ENCODE measurements around the gene MYL12A. TPM values are rescaled to one million over a fixed set of nuclear protein-coding genes. Genes with fewer than 3 reads are reported as not detected.
"Not testable (repeated sequence)": the region's sequence is repeated elsewhere in the genome, so short reads cannot be mapped to it uniquely, and the experiment has no call there.

The MYL12A gene
- total RNA-seq, 1 donor from 2014 or later, result 396 TPM

GRCh38 chr18:3264362-3264761 is 16.8 kb downstream of the MYL12A start:
- no peak overlapping the region for H3K27ac Mint-ChIP-seq

DNA sequence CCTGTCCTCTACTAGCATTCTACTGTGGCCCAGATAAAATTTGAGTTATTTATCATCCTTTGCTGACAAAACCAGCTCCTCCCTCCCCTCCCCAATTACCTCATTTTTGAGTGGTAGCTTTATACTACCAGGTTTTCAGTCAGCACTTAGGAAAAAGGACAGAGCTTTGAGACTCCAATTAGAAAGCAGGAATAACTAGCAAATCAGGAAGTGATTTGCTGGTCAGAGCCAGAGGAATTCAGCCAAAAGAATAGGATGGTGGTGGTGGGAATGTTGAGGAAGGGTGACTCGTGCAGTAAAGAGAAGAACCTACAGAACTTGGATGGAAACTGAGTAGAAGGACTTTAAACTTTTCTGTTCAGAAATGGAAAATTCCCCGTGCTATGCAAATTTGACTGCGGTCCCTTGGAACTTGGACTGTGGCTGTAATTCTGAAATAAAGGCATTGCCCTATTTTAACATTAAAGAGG is 18.0 kb downstream of the MYL12A start:
- Mint-ChIP-seq H3K4me3 (ENCODE audit: low read depth) (no peak overlapping the region), H3K36me3 (ENCODE audit: low read depth) (peaks cover 28% of the 10 kb centered on the region), H3K9me3 (no peaks in the 10 kb centered on the region), H3K4me1 (ENCODE audit: low read depth) (peaks cover 68% of the 10 kb centered on the region), H3K27ac (no peak overlapping the region), H3K27me3 (ENCODE audit: low read depth) (no peaks in the 10 kb centered on the region)
- intact Hi-C loops (cut with micrococcal nuclease), result no loop called here
- DNase-seq (ENCODE audit: low spot score), result no peak

More at GRCh38 chr18:3264362-3264761, 16.8 kb downstream of the MYL12A start:
- Mint-ChIP-seq H3K27me3 (ENCODE audit: low read depth) (no peaks in the 10 kb centered on the region), H3K9me3 (no peaks in the 10 kb centered on the region), H3K4me3 (ENCODE audit: low read depth) (no peak overlapping the region), H3K4me1 (ENCODE audit: low read depth) (peaks cover 65% of the 10 kb centered on the region), H3K36me3 (ENCODE audit: low read depth) (peaks cover 26% of the 10 kb centered on the region)
- DNase-seq (ENCODE audit: low spot score), result no peak
- intact Hi-C loops (cut with micrococcal nuclease), result loop anchor here (5.0 kb wide), 2 partner anchors 398 to 692 kb away; partner anchors contain the start of genes METTL4 and NDC80

DNA sequence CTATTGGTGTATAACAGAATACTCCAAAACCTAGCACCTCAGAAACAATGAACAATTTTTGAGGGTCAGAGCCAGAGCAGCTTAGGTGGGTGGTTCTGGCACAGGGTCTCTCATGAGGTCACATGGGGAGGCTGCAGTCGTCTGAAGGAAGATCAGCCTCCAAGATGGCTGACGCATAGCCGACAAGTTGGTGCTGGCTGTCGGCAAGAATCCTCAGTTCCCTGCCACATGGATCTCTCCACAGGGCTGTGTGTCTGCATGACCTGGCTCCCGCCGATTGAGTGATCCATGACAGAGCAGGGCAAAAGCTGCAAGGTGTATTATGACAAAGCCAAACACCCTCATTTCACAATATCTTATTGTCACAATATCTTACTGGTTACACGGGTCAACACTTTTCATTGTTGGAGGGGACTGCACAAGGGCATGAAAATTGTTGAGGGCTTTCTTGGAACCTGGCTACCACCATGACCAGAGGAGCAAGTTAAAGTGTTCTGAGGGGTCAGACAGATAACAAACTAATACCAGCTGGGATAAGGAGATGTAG is 18.5 kb downstream of the MYL12A start:
- intact Hi-C loops (cut with micrococcal nuclease), result no loop called here
- Mint-ChIP-seq H3K36me3 (ENCODE audit: low read depth) (peaks cover 26% of the 10 kb centered on the region), H3K9me3 (no peaks in the 10 kb centered on the region), H3K27ac (no peak overlapping the region), H3K4me3 (ENCODE audit: low read depth) (no peak overlapping the region), H3K27me3 (ENCODE audit: low read depth) (no peaks in the 10 kb centered on the region), H3K4me1 (ENCODE audit: low read depth) (peaks cover 67% of the 10 kb centered on the region)
- DNase-seq (ENCODE audit: low spot score), result no peak

GRCh38 chr18:3268306-3268705 is 20.7 kb downstream of the MYL12A start:
- no peak overlapping the region for H3K27ac Mint-ChIP-seq
- H3K9me3 Mint-ChIP-seq, result no peaks in the 10 kb centered on the region
- H3K36me3 Mint-ChIP-seq (ENCODE audit: low read depth), result peaks cover 31% of the 10 kb centered on the region
- intact Hi-C loops (cut with micrococcal nuclease), result no loop called here
- peaks cover 70% of the 10 kb centered on the region for H3K4me1 Mint-ChIP-seq (ENCODE audit: low read depth)
- no peak overlapping the region for H3K4me3 Mint-ChIP-seq (ENCODE audit: low read depth)
- no peak for DNase-seq (ENCODE audit: low spot score)
- no peaks in the 10 kb centered on the region for H3K27me3 Mint-ChIP-seq (ENCODE audit: low read depth)

GRCh38 chr18:3269241-3269913 is 21.8 kb downstream of the MYL12A start:
- intact Hi-C loops (cut with micrococcal nuclease), result no loop called here
- Mint-ChIP-seq H3K27me3 (ENCODE audit: low read depth) (no peaks in the 10 kb centered on the region), H3K9me3 (no peaks in the 10 kb centered on the region), H3K4me3 (ENCODE audit: low read depth) (no peak overlapping the region), H3K27ac (peak overlapping the region; percentile 13), H3K4me1 (ENCODE audit: low read depth) (peaks cover 61% of the 10 kb centered on the region), H3K36me3 (ENCODE audit: low read depth) (peaks cover 42% of the 10 kb centered on the region)
- no peak for DNase-seq (ENCODE audit: low spot score)

GRCh38 chr18:3269914-3270299 is 22.3 kb downstream of the MYL12A start:
- Mint-ChIP-seq H3K27ac (no peak overlapping the region), H3K9me3 (no peaks in the 10 kb centered on the region), H3K27me3 (ENCODE audit: low read depth) (no peaks in the 10 kb centered on the region), H3K4me1 (ENCODE audit: low read depth) (peaks cover 57% of the 10 kb centered on the region), H3K36me3 (ENCODE audit: low read depth) (peaks cover 42% of the 10 kb centered on the region), H3K4me3 (ENCODE audit: low read depth) (no peak overlapping the region)
- intact Hi-C loops (cut with micrococcal nuclease), result no loop called here
- no peak for DNase-seq (ENCODE audit: low spot score)

GRCh38 chr18:3273042-3273441 is 25.4 kb downstream of the MYL12A start:
- Mint-ChIP-seq H3K4me3 (ENCODE audit: low read depth) (no peak overlapping the region), H3K27ac (no peak overlapping the region), H3K36me3 (ENCODE audit: low read depth) (peaks cover 53% of the 10 kb centered on the region), H3K4me1 (ENCODE audit: low read depth) (peaks cover 36% of the 10 kb centered on the region), H3K27me3 (ENCODE audit: low read depth) (no peaks in the 10 kb centered on the region), H3K9me3 (no peaks in the 10 kb centered on the region)
- DNase-seq (ENCODE audit: low spot score), result no peak
- intact Hi-C loops (cut with micrococcal nuclease), result no loop called here

GRCh38 chr18:3277643-3278213 is 30.1 kb downstream of the MYL12A start:
- Mint-ChIP-seq H3K36me3 (ENCODE audit: low read depth) (peaks cover 51% of the 10 kb centered on the region), H3K4me1 (ENCODE audit: low read depth) (peaks cover 11% of the 10 kb centered on the region)
- H3K27ac Mint-ChIP-seq; H3K9me3 Mint-ChIP-seq; H3K4me3 Mint-ChIP-seq (ENCODE audit: low read depth); H3K27me3 Mint-ChIP-seq (ENCODE audit: low read depth); intact Hi-C loops (cut with micrococcal nuclease); DNase-seq (ENCODE audit: low spot score): not testable (repeated sequence)

DNA sequence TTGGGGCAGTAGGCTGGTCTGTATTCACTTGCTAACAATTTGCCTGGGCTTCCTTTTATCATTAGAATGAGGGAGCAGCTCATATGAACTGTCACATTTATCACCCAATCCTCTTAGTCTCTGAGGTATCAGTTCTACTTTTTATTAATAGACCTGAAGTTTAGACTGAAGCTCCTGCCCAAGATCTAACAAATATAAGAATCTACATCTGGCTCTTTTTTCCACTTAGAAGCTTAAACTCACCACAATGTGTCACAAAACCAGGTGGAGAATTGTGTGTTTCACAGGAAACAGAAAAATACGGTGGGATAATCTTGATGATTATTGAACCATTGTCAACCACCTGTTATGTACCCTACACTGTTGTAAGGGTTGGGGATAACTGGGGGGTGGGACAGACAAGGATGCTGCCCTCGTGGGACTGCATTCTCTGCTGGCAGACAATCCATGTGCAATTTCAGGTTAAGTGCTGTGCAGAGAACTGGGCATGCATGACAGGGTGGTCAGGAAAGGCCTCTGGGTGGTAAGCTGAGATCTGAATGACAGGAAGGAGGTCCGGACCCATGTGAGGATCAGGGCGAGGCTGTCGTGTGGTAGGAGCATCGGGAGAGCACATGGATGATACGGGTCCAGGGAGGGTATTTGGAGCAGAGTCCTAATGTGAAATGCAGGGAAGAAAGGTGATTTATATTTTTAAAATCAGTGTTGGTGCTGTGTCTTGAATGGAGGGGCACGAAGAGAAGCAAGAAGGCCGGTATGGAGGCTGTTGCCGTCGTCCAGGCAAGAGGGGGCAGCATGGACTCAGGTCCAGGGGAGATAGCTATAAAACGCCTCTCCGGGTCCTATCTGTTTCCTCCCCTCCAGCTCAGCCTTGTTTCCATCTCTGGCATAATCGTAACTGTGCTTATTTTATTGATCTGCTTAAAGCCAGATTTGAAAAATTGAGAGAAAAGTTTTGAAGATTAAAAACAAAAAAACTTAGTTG is 31.9 kb downstream of the MYL12A start:
- H3K36me3 Mint-ChIP-seq (ENCODE audit: low read depth), result peaks cover 34% of the 10 kb centered on the region
- H3K4me3 Mint-ChIP-seq (ENCODE audit: low read depth), result no peak overlapping the region
- H3K9me3 Mint-ChIP-seq, result no peaks in the 10 kb centered on the region
- no peak for DNase-seq (ENCODE audit: low spot score)
- intact Hi-C loops (cut with micrococcal nuclease), result loop anchor here (2.0 to 10.0 kb wide), 5 partner anchors 17 to 715 kb away; no protein-coding TSS in a partner anchor
- peak overlapping the region; percentile 15 for H3K27ac Mint-ChIP-seq
- no peaks in the 10 kb centered on the region for H3K27me3 Mint-ChIP-seq (ENCODE audit: low read depth)
- peaks cover 8% of the 10 kb centered on the region for H3K4me1 Mint-ChIP-seq (ENCODE audit: low read depth)

DNA sequence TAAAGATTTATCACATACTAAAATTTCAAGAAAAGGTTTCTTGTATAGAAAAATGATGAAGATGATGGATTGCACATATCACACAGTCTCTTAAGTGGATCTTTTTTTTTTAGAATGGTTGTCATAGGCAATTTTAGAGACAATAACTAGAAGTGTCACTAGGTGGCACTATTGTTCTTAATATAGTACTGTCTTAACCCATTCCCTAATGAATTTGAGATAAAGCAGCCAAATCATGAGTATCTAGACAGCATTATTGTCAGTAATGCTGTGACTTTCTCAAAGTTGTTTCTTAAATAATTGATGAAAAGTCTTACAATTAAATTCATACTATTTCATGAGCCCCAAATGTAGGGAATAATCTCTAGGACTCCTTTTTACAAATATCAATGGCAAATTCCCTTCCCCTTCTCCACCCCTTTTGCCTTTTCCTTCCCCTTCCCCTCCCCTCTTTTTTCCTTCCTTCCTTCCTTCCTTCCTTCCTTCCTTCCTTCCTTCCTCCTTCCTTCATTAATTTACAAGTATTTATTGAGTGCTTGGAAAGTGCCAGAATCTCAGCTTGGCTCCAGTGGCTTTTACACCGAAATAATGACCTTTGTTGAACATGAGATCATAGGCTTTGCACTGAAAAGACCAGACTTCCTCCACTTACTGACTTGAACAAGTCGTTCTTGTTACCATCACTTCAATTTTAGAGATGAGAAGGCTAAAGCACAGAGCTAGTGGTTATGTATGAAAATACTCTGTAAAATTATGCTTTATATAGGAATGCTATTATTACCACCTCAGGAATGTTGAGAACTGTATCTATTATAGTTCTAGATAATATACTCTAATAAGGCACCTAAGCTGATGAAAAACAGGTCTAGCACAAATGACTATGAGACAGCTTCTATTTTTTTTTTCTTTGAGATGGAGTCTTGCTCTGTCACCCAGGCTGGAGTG is 34.1 kb downstream of the MYL12A start:
- intact Hi-C loops (cut with micrococcal nuclease), result loop anchor here (1.0 to 10.0 kb wide), 7 partner anchors 15 to 713 kb away; no protein-coding TSS in a partner anchor
- no peaks in the 10 kb centered on the region for H3K27me3 Mint-ChIP-seq (ENCODE audit: low read depth)
- H3K36me3 Mint-ChIP-seq (ENCODE audit: low read depth), result peaks cover 21% of the 10 kb centered on the region
- DNase-seq (ENCODE audit: low spot score), result no peak
- H3K4me3 Mint-ChIP-seq (ENCODE audit: low read depth), result no peak overlapping the region
- peak overlapping the region; percentile 38 for H3K27ac Mint-ChIP-seq
- no peaks in the 10 kb centered on the region for H3K9me3 Mint-ChIP-seq
- peaks cover 5% of the 10 kb centered on the region for H3K4me1 Mint-ChIP-seq (ENCODE audit: low read depth)

- peaks cover 2% of the 10 kb centered on the region for H3K27me3 Mint-ChIP-seq (ENCODE audit: low read depth)
- peaks cover 8% of the 10 kb centered on the region for H3K36me3 Mint-ChIP-seq (ENCODE audit: low read depth)
- H3K4me3 Mint-ChIP-seq (ENCODE audit: low read depth), result no peak overlapping the region
- intact Hi-C loops (cut with micrococcal nuclease), result loop anchor here (10.0 kb wide), 2 partner anchors 491 to 711 kb away; no protein-coding TSS in a partner anchor
- peaks cover 5% of the 10 kb centered on the region for H3K4me1 Mint-ChIP-seq (ENCODE audit: low read depth)
- peaks cover 3% of the 10 kb centered on the region for H3K9me3 Mint-ChIP-seq
- DNase-seq (ENCODE audit: low spot score), result no peak
- H3K27ac Mint-ChIP-seq, result no peak overlapping the region
Observed at GRCh38 chr18:3283253-3283863, 35.8 kb downstream of the MYL12A start.

Data from activated T-helper 2 cell treated with anti-CD3 and anti-CD28 coated beads, Interferon-gamma antibody, Interleukin-2, Interleukin-4, amounts not matched to agents 10 μg/mL and 5 μg/mL and 100 μg/mL, durations not matched to agents 14 hours and 24 hours and 36 hours (primary cell).